HUES64 (cell line): ENCODE data around the gene SH3RF3.

Experiments
- H3K27ac ChIP-seq: 2 replicates; pipeline ENCODE4 v1.7.0; 2013; ENCODE audit warnings: low read depth, low read length, inconsistent platforms
- H3K27me3 ChIP-seq: 2 replicates; pipeline ENCODE4 v1.6.1; 2013; ENCODE audit warnings: mild to moderate bottlenecking, low read length; ENCODE audit not compliant: insufficient read depth
- H3K36me3 ChIP-seq: 2 replicates; pipeline ENCODE4 v1.6.1; 2013; ENCODE audit warnings: mild to moderate bottlenecking, low read length; ENCODE audit not compliant: insufficient read depth
- H3K4me1 ChIP-seq: 2 replicates; pipeline ENCODE4 v1.6.1; 2013; ENCODE audit warnings: mild to moderate bottlenecking, low read length, moderate library complexity; ENCODE audit not compliant: insufficient read depth
- H3K4me3 ChIP-seq: 2 replicates; pipeline ENCODE4 v1.5.1; 2013; ENCODE audit warnings: mild to moderate bottlenecking, low read length, moderate library complexity
- H3K9ac ChIP-seq: 2 replicates; pipeline ENCODE4 v1.6.1; 2013; ENCODE audit warnings: mild to moderate bottlenecking, low read depth, low read length
- H3K9me3 ChIP-seq: 2 replicates; pipeline ENCODE4 v1.6.1; 2013; ENCODE audit warnings: low read depth, low read length; ENCODE audit not compliant: insufficient read depth
- WGBS: fragments of 150-250, 120-280 bp; methylation state at CpG from one replicate; pipeline ENCODE4 v1.1.7; 2013; ENCODE audit warnings: missing lambda C conversion rate; 5-methylcytosine and 5-hydroxymethylcytosine counted together

Gene SH3RF3

GRCh38 chr2:109400102-109400501, 271.1 kb downstream of the SH3RF3 start:
- H3K4me1 ChIP-seq = peaks cover 3% of the 10 kb centered on the region; the same call in 1 of the 2 replicates
- no peak overlapping the region for H3K9ac ChIP-seq
- no peak overlapping the region for H3K27ac ChIP-seq
- no peaks in the 10 kb centered on the region for H3K36me3 ChIP-seq
- no peaks in the 10 kb centered on the region for H3K27me3 ChIP-seq
- 89% methylated on average over 7 of the region's 7 CpGs for WGBS
- H3K4me3 ChIP-seq = no peak overlapping the region
- no peaks in the 10 kb centered on the region for H3K9me3 ChIP-seq

- Histone ChIP-seq H3K27me3 (no peaks in the 10 kb centered on the region), H3K27ac (no peak overlapping the region), H3K36me3 (no peaks in the 10 kb centered on the region), H3K4me3 (no peak overlapping the region), H3K9me3 (no peaks in the 10 kb centered on the region), H3K4me1 (peaks cover 2% of the 10 kb centered on the region; the same call in 1 of the 2 replicates), H3K9ac (no peak overlapping the region)
- WGBS = 91% methylated on average over 3 of the region's 3 CpGs
Measured at GRCh38 chr2:109401370-109401769, 272.4 kb downstream of the SH3RF3 start.

- no peaks in the 10 kb centered on the region for H3K9me3 ChIP-seq
- H3K4me1 ChIP-seq = 0 out of 2 replicates have a peak, but pooled peaks cover 4% of the 10 kb centered on the region
- H3K4me3 ChIP-seq = no peak overlapping the region
- 92% methylated on average over 8 of the region's 8 CpGs for WGBS
- no peak overlapping the region for H3K27ac ChIP-seq
- no peak overlapping the region for H3K9ac ChIP-seq
- no peaks in the 10 kb centered on the region for H3K36me3 ChIP-seq
- no peaks in the 10 kb centered on the region for H3K27me3 ChIP-seq
Measured at GRCh38 chr2:109402180-109402579, 273.2 kb downstream of the SH3RF3 start.

GRCh38 chr2:109402980-109403840, 274.2 kb downstream of the SH3RF3 start:
- H3K27ac ChIP-seq = no peak overlapping the region
- H3K36me3 ChIP-seq = no peaks in the 10 kb centered on the region
- no peaks in the 10 kb centered on the region for H3K9me3 ChIP-seq
- 92% methylated on average over 17 of the region's 17 CpGs for WGBS
- H3K27me3 ChIP-seq = no peaks in the 10 kb centered on the region
- H3K4me3 ChIP-seq = no peak overlapping the region
- 0 out of 2 replicates have a peak, but pooled peaks cover 4% of the 10 kb centered on the region for H3K4me1 ChIP-seq
- H3K9ac ChIP-seq = no peak overlapping the region; the same call in 1 of the 2 replicates

GRCh38 chr2:109403841-109404201, 274.8 kb downstream of the SH3RF3 start:
- 94% methylated on average over 5 of the region's 5 CpGs for WGBS
- Histone ChIP-seq H3K27me3 (no peaks in the 10 kb centered on the region), H3K36me3 (no peaks in the 10 kb centered on the region), H3K4me3 (no peak overlapping the region), H3K9me3 (no peaks in the 10 kb centered on the region), H3K4me1 (0 out of 2 replicates have a peak, but pooled peaks cover 4% of the 10 kb centered on the region), H3K27ac (no peak overlapping the region), H3K9ac (no peak overlapping the region)

GRCh38 chr2:109404681-109405080, 275.7 kb downstream of the SH3RF3 start:
- Histone ChIP-seq H3K36me3 (no peaks in the 10 kb centered on the region), H3K27ac (no peak overlapping the region), H3K9me3 (no peaks in the 10 kb centered on the region), H3K9ac (no peak overlapping the region), H3K27me3 (no peaks in the 10 kb centered on the region), H3K4me1 (peaks cover 10% of the 10 kb centered on the region; the same call in 1 of the 2 replicates), H3K4me3 (no peak overlapping the region)
- 91% methylated on average over 6 of the region's 6 CpGs for WGBS

GRCh38 chr2:109405873-109406272, 276.9 kb downstream of the SH3RF3 start:
- 95% methylated on average over 10 of the region's 10 CpGs for WGBS
- Histone ChIP-seq H3K9ac (no peak overlapping the region), H3K4me1 (peaks cover 18% of the 10 kb centered on the region; the same call in 1 of the 2 replicates), H3K9me3 (no peaks in the 10 kb centered on the region), H3K4me3 (no peak overlapping the region), H3K27ac (no peak overlapping the region), H3K27me3 (no peaks in the 10 kb centered on the region), H3K36me3 (no peaks in the 10 kb centered on the region)

GRCh38 chr2:109406301-109406700, 277.3 kb downstream of the SH3RF3 start:
- H3K4me1 ChIP-seq = peaks cover 18% of the 10 kb centered on the region; the same call in 1 of the 2 replicates
- no peak overlapping the region for H3K4me3 ChIP-seq
- no peak overlapping the region for H3K9ac ChIP-seq
- no peaks in the 10 kb centered on the region for H3K9me3 ChIP-seq
- H3K27ac ChIP-seq = no peak overlapping the region
- 93% methylated on average over 8 of the region's 8 CpGs for WGBS
- no peaks in the 10 kb centered on the region for H3K36me3 ChIP-seq
- no peaks in the 10 kb centered on the region for H3K27me3 ChIP-seq

- Histone ChIP-seq H3K4me3 (no peak overlapping the region), H3K27ac (no peak overlapping the region), H3K27me3 (no peaks in the 10 kb centered on the region), H3K4me1 (peaks cover 18% of the 10 kb centered on the region; the same call in 1 of the 2 replicates), H3K9me3 (no peaks in the 10 kb centered on the region), H3K9ac (no peak overlapping the region), H3K36me3 (no peaks in the 10 kb centered on the region)
- 84% methylated on average over 7 of the region's 7 CpGs for WGBS
Measured at GRCh38 chr2:109407276-109408042, 278.5 kb downstream of the SH3RF3 start.

- WGBS = 96% methylated on average over 4 of the region's 4 CpGs
- no peaks in the 10 kb centered on the region for H3K36me3 ChIP-seq
- H3K4me3 ChIP-seq = no peak overlapping the region
- no peak overlapping the region for H3K9ac ChIP-seq
- H3K9me3 ChIP-seq = no peaks in the 10 kb centered on the region
- no peak overlapping the region for H3K27ac ChIP-seq
- H3K4me1 ChIP-seq = peaks cover 18% of the 10 kb centered on the region; the same call in 1 of the 2 replicates
- H3K27me3 ChIP-seq = no peaks in the 10 kb centered on the region
Measured at GRCh38 chr2:109408043-109408335, 279.0 kb downstream of the SH3RF3 start.

GRCh38 chr2:109409321-109410038, 280.5 kb downstream of the SH3RF3 start:
- Histone ChIP-seq H3K9ac (no peak overlapping the region), H3K36me3 (no peaks in the 10 kb centered on the region), H3K27me3 (no peaks in the 10 kb centered on the region), H3K9me3 (no peaks in the 10 kb centered on the region), H3K4me1 (peaks cover 18% of the 10 kb centered on the region; the same call in 1 of the 2 replicates), H3K27ac (no peak overlapping the region), H3K4me3 (no peak overlapping the region)
- 65% methylated on average over 13 of the region's 13 CpGs for WGBS
